H9 (cell line): ENCODE results near the gene FOXI1. TPM values are rescaled to one million over a fixed set of nuclear protein-coding genes. Genes with fewer than 3 reads are reported as not detected.

ENCODE experiments used
- DNase-seq: peaks from one replicate; pipeline ENCODE4 v3.0.0-alpha.2; 2017
- H2AFZ ChIP-seq: one replicate; pipeline ENCODE4 v1.6.1; 2013; ENCODE audit warnings: mild to moderate bottlenecking, low read length, control low read depth, moderate library complexity
- H2AK5ac ChIP-seq: 2 replicates; pipeline ENCODE4 v1.6.1; 2013; ENCODE audit warnings: low read length, control low read depth, mixed read lengths; ENCODE audit not compliant: insufficient read length
- H2BK120ac ChIP-seq: one replicate; pipeline ENCODE4 v1.6.1; 2013; ENCODE audit warnings: low read depth, mild to moderate bottlenecking, low read length, control low read depth, inconsistent platforms; ENCODE audit not compliant: poor library complexity, severe bottlenecking
- H2BK12ac ChIP-seq: 2 replicates; pipeline ENCODE4 v1.6.1; 2013; ENCODE audit warnings: low read length, control low read depth, mixed read lengths, low read depth; ENCODE audit not compliant: insufficient read length
- H2BK15ac ChIP-seq: 2 replicates; pipeline ENCODE4 v1.6.1; 2013; ENCODE audit warnings: low read depth, low read length, control low read depth
- H2BK20ac ChIP-seq: one replicate; pipeline ENCODE4 v1.6.1; 2013; ENCODE audit warnings: low read depth, mild to moderate bottlenecking, low read length, control low read depth, inconsistent platforms; ENCODE audit not compliant: poor library complexity, severe bottlenecking
- H2BK5ac ChIP-seq: 2 replicates; pipeline ENCODE4 v1.6.1; 2013; ENCODE audit warnings: low read length, control low read depth, mixed read lengths; ENCODE audit not compliant: insufficient read length
- H3K14ac ChIP-seq: 2 replicates; pipeline ENCODE4 v1.6.1; 2013; ENCODE audit warnings: low read length, control low read depth; ENCODE audit not compliant: insufficient read depth
- H3K18ac ChIP-seq: 2 replicates; pipeline ENCODE4 v1.6.1; 2013; ENCODE audit warnings: low read depth, mild to moderate bottlenecking, mixed read lengths, low read length, control low read depth; ENCODE audit not compliant: insufficient read length
- H3K23ac ChIP-seq: 2 replicates; pipeline ENCODE4 v1.6.1; 2013; ENCODE audit warnings: low read length, control low read depth, mixed read lengths, low read depth; ENCODE audit not compliant: insufficient read length
- H3K23me2 ChIP-seq: 2 replicates; pipeline ENCODE4 v1.6.1; 2013; ENCODE audit warnings: low read depth, mild to moderate bottlenecking, mixed read lengths, low read length, control low read depth; ENCODE audit not compliant: insufficient read length, poor library complexity, severe bottlenecking
- H3K27ac ChIP-seq: 2 replicates; pipeline ENCODE4 v1.5.1; 2013; ENCODE audit warnings: low read length, control low read depth, mixed read lengths, low read depth; ENCODE audit not compliant: insufficient read length
- H3K27me3 ChIP-seq: 2 replicates; pipeline ENCODE4 v1.6.1; 2013; ENCODE audit warnings: low read length, control low read depth, inconsistent platforms; ENCODE audit not compliant: insufficient read depth
- H3K4ac ChIP-seq: 2 replicates; pipeline ENCODE4 v1.6.1; 2013; ENCODE audit warnings: low read depth, mild to moderate bottlenecking, control low read depth, inconsistent platforms, low read length, moderate library complexity
- H3K4me1 ChIP-seq: 2 replicates; pipeline ENCODE4 v1.6.1; 2013; ENCODE audit warnings: low read length, control low read depth, inconsistent platforms; ENCODE audit not compliant: insufficient read depth
- H3K4me2 ChIP-seq: 2 replicates; pipeline ENCODE4 v1.6.1; 2013; ENCODE audit warnings: low read length, control low read depth, mixed read lengths; ENCODE audit not compliant: insufficient read length, insufficient read depth
- H3K56ac ChIP-seq: 2 replicates; pipeline ENCODE4 v1.6.1; 2013; ENCODE audit warnings: low read depth, mild to moderate bottlenecking, mixed read lengths, low read length, control low read depth; ENCODE audit not compliant: insufficient read length
- H3K79me1 ChIP-seq: 2 replicates; pipeline ENCODE4 v1.6.1; 2013; ENCODE audit warnings: low read depth, mild to moderate bottlenecking, moderate library complexity, low read length, control low read depth, inconsistent platforms; ENCODE audit not compliant: insufficient read depth, poor library complexity, severe bottlenecking
- H3K79me2 ChIP-seq: 2 replicates; pipeline ENCODE4 v1.6.1; 2013; ENCODE audit warnings: low read length, control low read depth, inconsistent platforms; ENCODE audit not compliant: insufficient read depth
- H3K9ac ChIP-seq: 2 replicates; pipeline ENCODE4 v1.6.1; 2013; ENCODE audit warnings: low read length, control low read depth, mixed read lengths; ENCODE audit not compliant: insufficient read length; ENCODE audit errors: extremely low read depth
- H3K9me3 ChIP-seq: one replicate; pipeline ENCODE4 v1.6.1; 2013; ENCODE audit warnings: low read depth, low read length, inconsistent platforms; ENCODE audit not compliant: control insufficient read depth
- H3T11ph ChIP-seq: one replicate; pipeline ENCODE4 v1.6.1; 2013; ENCODE audit warnings: mild to moderate bottlenecking, low read length, control low read depth, inconsistent platforms
- H4K20me1 ChIP-seq: one replicate; pipeline ENCODE4 v1.6.1; 2013; ENCODE audit not compliant: control insufficient read depth, insufficient read length, insufficient read depth
- H4K5ac ChIP-seq: 2 replicates; pipeline ENCODE4 v1.6.1; 2013; ENCODE audit warnings: low read depth, mild to moderate bottlenecking, mixed read lengths, low read length, control low read depth; ENCODE audit not compliant: insufficient read length
- H4K8ac ChIP-seq: replicated peaks from 2 replicates; pipeline ENCODE4 v1.6.1; 2013; ENCODE audit warnings: low read length, control low read depth, mixed read lengths, low read depth; ENCODE audit not compliant: insufficient read length
- H4K91ac ChIP-seq: 2 replicates; pipeline ENCODE4 v1.6.1; 2013; ENCODE audit warnings: low read depth, mild to moderate bottlenecking, moderate library complexity, mixed read lengths, low read length, control low read depth; ENCODE audit not compliant: insufficient read length
- H3K27ac Mint-ChIP-seq, 3 experiments: 2 replicates in 2 of 3; 3 replicates in 1 of 3; pipeline ENCODE4 v1.8.0; 2020 to 2021; ENCODE audit warnings: mixed read lengths in 3 of 3, mild to moderate bottlenecking in 1 of 3, moderate library complexity in 1 of 3
- H3K27me3 Mint-ChIP-seq: 2 replicates; pipeline ENCODE4 v1.8.0; 2021; ENCODE audit warnings: low read depth, mild to moderate bottlenecking, moderate library complexity, mixed read lengths
- H3K36me3 Mint-ChIP-seq, 3 experiments: 2 replicates in 2 of 3; 3 replicates in 1 of 3; pipeline ENCODE4 v1.8.0; 2020 to 2021; ENCODE audit warnings: low read depth in 3 of 3, mixed read lengths in 3 of 3; ENCODE audit not compliant: insufficient read depth in 1 of 3
- H3K4me1 Mint-ChIP-seq, 2 experiments: 2 replicates each; pipeline ENCODE4 v1.8.0; 2020; ENCODE audit warnings: mixed read lengths in 2 of 2
- H3K4me3 Mint-ChIP-seq, 2 experiments: 2 replicates in 1 of 2; 3 replicates in 1 of 2; pipeline ENCODE4 v1.8.0; 2020 to 2021; ENCODE audit warnings: mild to moderate bottlenecking in 2 of 2, mixed read lengths in 2 of 2, moderate library complexity in 1 of 2
- H3K9me3 Mint-ChIP-seq, 2 experiments: 2 replicates in 1 of 2; 3 replicates in 1 of 2; pipeline ENCODE4 v1.8.0; 2020; ENCODE audit warnings: mild to moderate bottlenecking in 2 of 2, mixed read lengths in 2 of 2, moderate library complexity in 1 of 2
- WGBS: extraction: QIAGEN DNeasy Blood & Tissue Kit; methylation state at CpG from one replicate; pipeline ENCODE4 v1.1.7; 2013; ENCODE audit warnings: missing lambda C conversion rate, low lambda C conversion rate, mixed read lengths; ENCODE audit not compliant: insufficient read length; ENCODE audit errors: extremely low coverage; 5-methylcytosine and 5-hydroxymethylcytosine counted together
- total RNA-seq: library from RNA; stranded (reverse); gene quantifications from 2 replicates; pipeline ENCODE4 v1.2.1, GENCODE V29; 2021
- TF ChIP-seq, protein P1 (sequence below): fragments of 200-600 bp; sonication (generic); conservative IDR thresholded peaks from 3 replicates; pipeline ENCODE4 v1.8.0; 2021; ENCODE audit warnings: antibody characterized with exemption, mild to moderate bottlenecking

The FOXI1 gene
- total RNA-seq, 1 experiment from 2014 or later: not detected

GRCh38 chr5:170097934-170098333 is 7.8 kb upstream of the FOXI1 start:
- Histone ChIP-seq H3T11ph (no peak overlapping the region), H2AFZ (no peak overlapping the region), H4K91ac (no peak overlapping the region), H3K4me2 (no peak overlapping the region), H3K14ac (no peak overlapping the region), H3K4ac (no peak overlapping the region), H2BK15ac (no peak overlapping the region), H3K23me2 (no peaks in the 10 kb centered on the region), H3K9ac (no peak overlapping the region), H3K23ac (no peak overlapping the region), H3K9me3 (no peaks in the 10 kb centered on the region), H3K27me3 (no peaks in the 10 kb centered on the region), H2BK5ac (no peak overlapping the region), H2BK120ac (no peak overlapping the region), H4K5ac (no peak overlapping the region), H3K18ac (no peak overlapping the region), H3K79me1 (no peaks in the 10 kb centered on the region), H3K79me2 (no peaks in the 10 kb centered on the region), H3K4me1 (no peaks in the 10 kb centered on the region), H3K56ac (no peak overlapping the region), H2BK12ac (no peak overlapping the region), H2AK5ac (no peak overlapping the region), H2BK20ac (no peak overlapping the region), H3K27ac (no peak overlapping the region), H4K8ac (no peak overlapping the region), H4K20me1 (no peaks in the 10 kb centered on the region)
- peaks cover 32% of the 10 kb centered on the region for H3K27me3 Mint-ChIP-seq
- H3K4me1 Mint-ChIP-seq: peaks cover 11 to 12% of the 10 kb centered on the region in 2 experiments
- no peak overlapping the region for H3K4me3 Mint-ChIP-seq
- DNase-seq: no peak
- no peak overlapping the region for H3K27ac Mint-ChIP-seq
- H3K36me3 Mint-ChIP-seq: no peaks in the 10 kb centered on the region
- TF ChIP-seq, protein P1, sequence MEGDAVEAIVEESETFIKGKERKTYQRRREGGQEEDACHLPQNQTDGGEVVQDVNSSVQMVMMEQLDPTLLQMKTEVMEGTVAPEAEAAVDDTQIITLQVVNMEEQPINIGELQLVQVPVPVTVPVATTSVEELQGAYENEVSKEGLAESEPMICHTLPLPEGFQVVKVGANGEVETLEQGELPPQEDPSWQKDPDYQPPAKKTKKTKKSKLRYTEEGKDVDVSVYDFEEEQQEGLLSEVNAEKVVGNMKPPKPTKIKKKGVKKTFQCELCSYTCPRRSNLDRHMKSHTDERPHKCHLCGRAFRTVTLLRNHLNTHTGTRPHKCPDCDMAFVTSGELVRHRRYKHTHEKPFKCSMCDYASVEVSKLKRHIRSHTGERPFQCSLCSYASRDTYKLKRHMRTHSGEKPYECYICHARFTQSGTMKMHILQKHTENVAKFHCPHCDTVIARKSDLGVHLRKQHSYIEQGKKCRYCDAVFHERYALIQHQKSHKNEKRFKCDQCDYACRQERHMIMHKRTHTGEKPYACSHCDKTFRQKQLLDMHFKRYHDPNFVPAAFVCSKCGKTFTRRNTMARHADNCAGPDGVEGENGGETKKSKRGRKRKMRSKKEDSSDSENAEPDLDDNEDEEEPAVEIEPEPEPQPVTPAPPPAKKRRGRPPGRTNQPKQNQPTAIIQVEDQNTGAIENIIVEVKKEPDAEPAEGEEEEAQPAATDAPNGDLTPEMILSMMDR: no peak
- H3K9me3 Mint-ChIP-seq: peaks cover 3 to 7% of the 10 kb centered on the region in 2 experiments; a peak in 4 of 5 replicates
- no CpG with 5 or more reads among the region's 9 CpGs for WGBS
